OCI-LY3 (cell line): ENCODE results near the gene CAPZB.

Experiments
- H2AFZ ChIP-seq: fragments of 200-600, 300-600 bp; shearing (Covaris generic); 2 replicates; pipeline ENCODE4 v1.6.0; 2014; ENCODE audit warnings: antibody characterized with exemption, low read depth, low read length
- H3K27ac ChIP-seq: fragments of 200-600, 300-600 bp; sonication (generic); 2 replicates; pipeline ENCODE4 v1.5.1; 2014; ENCODE audit warnings: mild to moderate bottlenecking, low read length, moderate library complexity, mixed read lengths
- H3K27me3 ChIP-seq: fragments of 200-600, 300-600 bp; sonication (generic); 2 replicates; pipeline ENCODE4 v1.6.1; 2014; ENCODE audit warnings: low read depth, low read length, mixed read lengths
- H3K36me3 ChIP-seq: fragments of 200-600, 300-600 bp; sonication (generic); replicated peaks from 2 replicates; pipeline ENCODE3; 2014; ENCODE audit warnings: low read depth, low read length, mixed read lengths
- H3K4me1 ChIP-seq: fragments of 300-600, 200-600 bp; sonication (generic); 2 replicates; pipeline ENCODE4 v1.6.1; 2014; ENCODE audit warnings: low read length, mixed read lengths
- H3K4me2 ChIP-seq: fragments of 200-600, 300-600 bp; sonication (generic); 2 replicates; pipeline ENCODE4 v1.6.1; 2014; ENCODE audit warnings: low read length, mixed read lengths
- H3K4me3 ChIP-seq: fragments of 300-600, 200-600 bp; sonication (generic); 2 replicates; pipeline ENCODE4 v1.5.1; 2014; ENCODE audit warnings: antibody characterized with exemption, mild to moderate bottlenecking, low read length, moderate library complexity
- H3K79me2 ChIP-seq: fragments of 300-600, 200-600 bp; shearing (Covaris generic); 2 replicates; pipeline ENCODE4 v1.6.1; 2014; ENCODE audit warnings: mild to moderate bottlenecking, low read length, mixed read lengths
- H3K9ac ChIP-seq: fragments of 300-600, 200-600 bp; shearing (Covaris generic); 2 replicates; pipeline ENCODE4 v1.6.0; 2014; ENCODE audit warnings: mild to moderate bottlenecking, low read length, moderate library complexity
- H3K9me3 ChIP-seq: fragments of 200-600, 300-600 bp; shearing (Covaris generic); 2 replicates; pipeline ENCODE4 v1.6.1; 2014; ENCODE audit warnings: low read length, mixed read lengths; ENCODE audit not compliant: insufficient read depth
- H4K20me1 ChIP-seq: fragments of 200-600, 300-600 bp; sonication (generic); 2 replicates; pipeline ENCODE4 v1.6.1; 2016; ENCODE audit warnings: low read length, mixed read lengths; ENCODE audit not compliant: insufficient read depth
- CTCF ChIP-seq: fragments of 200-600, 300-600 bp; sonication (generic); IDR thresholded peaks from 2 replicates; pipeline ENCODE4 v1.5.1; 2014; ENCODE audit warnings: antibody characterized with exemption, low read length, low read depth
- EZH2phosphoT487 ChIP-seq: fragments of 200-600 bp; shearing (Covaris generic); IDR thresholded peaks from 2 replicates; pipeline ENCODE4 v1.6.1; 2018; ENCODE audit warnings: antibody characterized with exemption, mixed run types, low read depth

Gene CAPZB

GRCh38 chr1:19521411-19521810 lies 36.1 kb upstream of the CAPZB start:
- Histone ChIP-seq H3K36me3 (no peaks in the 10 kb centered on the region), H3K79me2 (no peaks in the 10 kb centered on the region), H3K27me3 (no peaks in the 10 kb centered on the region), H3K27ac (no peak overlapping the region), H3K4me1 (no peaks in the 10 kb centered on the region), H3K4me2 (no peak overlapping the region), H3K4me3 (no peak overlapping the region), H2AFZ (no peak overlapping the region), H3K9ac (no peak overlapping the region), H3K9me3 (no peaks in the 10 kb centered on the region), H4K20me1 (no peaks in the 10 kb centered on the region)
- no peak for TF ChIP-seq CTCF
- TF ChIP-seq EZH2phosphoT487 = no peak

- Histone ChIP-seq H2AFZ (no peak overlapping the region), H3K9me3 (no peaks in the 10 kb centered on the region), H3K9ac (no peak overlapping the region), H3K4me3 (no peak overlapping the region), H3K27me3 (no peaks in the 10 kb centered on the region), H3K36me3 (no peaks in the 10 kb centered on the region), H4K20me1 (no peaks in the 10 kb centered on the region), H3K4me2 (no peak overlapping the region), H3K27ac (no peak overlapping the region), H3K4me1 (no peaks in the 10 kb centered on the region), H3K79me2 (no peaks in the 10 kb centered on the region)
- TF ChIP-seq CTCF (no peak), EZH2phosphoT487 (no peak)
These were observed 31.7 kb upstream of the CAPZB start for GRCh38 chr1:19517017-19517416.

DNA sequence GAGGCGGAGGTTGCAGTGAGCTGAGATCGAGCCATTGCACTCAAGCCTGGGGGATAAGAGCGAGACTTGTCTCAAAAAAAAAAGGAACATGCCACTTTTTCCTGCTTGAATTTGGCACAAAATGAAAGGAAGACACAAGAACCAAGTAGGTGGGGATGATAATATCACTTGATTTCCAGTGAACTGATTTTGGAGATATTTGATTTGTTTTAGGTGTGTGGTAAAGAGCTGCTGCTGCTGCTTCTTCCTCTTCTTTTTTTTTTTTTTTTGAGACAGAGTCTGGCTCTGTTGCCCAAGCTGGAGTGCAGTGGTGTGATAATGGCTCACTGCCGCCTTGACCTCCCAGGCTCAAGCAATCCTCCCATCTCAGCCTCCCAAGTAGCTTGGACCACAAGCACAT lies 29.9 kb upstream of the CAPZB start:
- Histone ChIP-seq H3K79me2 (no peaks in the 10 kb centered on the region), H3K4me1 (no peaks in the 10 kb centered on the region), H4K20me1 (no peaks in the 10 kb centered on the region), H3K4me2 (no peak overlapping the region), H3K27ac (no peak overlapping the region), H3K36me3 (no peaks in the 10 kb centered on the region), H3K27me3 (no peaks in the 10 kb centered on the region), H3K9ac (no peak overlapping the region), H2AFZ (no peak overlapping the region), H3K9me3 (no peaks in the 10 kb centered on the region), H3K4me3 (no peak overlapping the region)
- no peak for TF ChIP-seq EZH2phosphoT487
- no peak for TF ChIP-seq CTCF

GRCh38 chr1:19514391-19514831 lies 29.1 kb upstream of the CAPZB start:
- Histone ChIP-seq H3K9me3 (no peaks in the 10 kb centered on the region), H3K36me3 (no peaks in the 10 kb centered on the region), H3K9ac (no peak overlapping the region), H3K27me3 (no peaks in the 10 kb centered on the region), H3K4me1 (no peaks in the 10 kb centered on the region), H3K79me2 (no peaks in the 10 kb centered on the region), H2AFZ (no peak overlapping the region), H3K4me2 (no peak overlapping the region), H4K20me1 (no peaks in the 10 kb centered on the region), H3K27ac (no peak overlapping the region), H3K4me3 (no peak overlapping the region)
- TF ChIP-seq EZH2phosphoT487 (no peak), CTCF (no peak)
